CD14-positive monocyte (primary cell): Measurements from ENCODE around the gene CYP17A1. TPM values are rescaled to one million over a fixed set of nuclear protein-coding genes. Genes with fewer than 3 reads are reported as not detected.

Experiments used
- DNase-seq, 3 donors: peaks; one replicate each; pipeline ENCODE4 v3.0.0-alpha.2; 2011 to 2022
- H2AFZ ChIP-seq: 2 replicates; pipeline ENCODE4 v1.6.0; 2012; ENCODE audit warnings: mild to moderate bottlenecking, low read depth, low read length, inconsistent platforms; ENCODE audit not compliant: insufficient read depth, poor library complexity, severe bottlenecking
- H3K27ac ChIP-seq, 2 donors: 1 replicate in 1 of 2; 2 replicates in 1 of 2; pipeline ENCODE4 v1.5.1; 2012 to 2013; ENCODE audit warnings: low read length in 2 of 2, control low read depth in 1 of 2, inconsistent platforms in 1 of 2, low read depth in 1 of 2, mild to moderate bottlenecking in 1 of 2
- H3K27me3 ChIP-seq, 2 donors: one replicate each; pipeline versions ENCODE4 v1.6.0 to v1.6.1; 2011 to 2013; ENCODE audit warnings: low read length in 2 of 2; ENCODE audit not compliant: control insufficient read depth in 2 of 2, insufficient read depth in 2 of 2
- H3K36me3 ChIP-seq, 2 donors: replicated peaks in 1 of 2; 1 replicate in 1 of 2; 2 replicates in 1 of 2; pipeline versions ENCODE4 v1.5.1 to v1.6.1; 2012 to 2013; ENCODE audit warnings: low read length in 2 of 2, control low read depth in 1 of 2, inconsistent platforms in 1 of 2, mild to moderate bottlenecking in 1 of 2; ENCODE audit not compliant: insufficient read depth in 2 of 2, control insufficient read depth in 1 of 2
- H3K4me1 ChIP-seq, 2 donors: 1 replicate in 1 of 2; 2 replicates in 1 of 2; pipeline versions ENCODE4 v1.5.1 to v1.6.1; 2012 to 2013; ENCODE audit warnings: low read length in 2 of 2, control low read depth in 1 of 2, inconsistent platforms in 1 of 2, mild to moderate bottlenecking in 1 of 2, moderate library complexity in 1 of 2; ENCODE audit not compliant: insufficient read depth in 2 of 2, control insufficient read depth in 1 of 2
- H3K4me2 ChIP-seq: replicated peaks from 2 replicates; pipeline ENCODE3; 2012; ENCODE audit warnings: low read length, moderate library complexity, mild to moderate bottlenecking; ENCODE audit not compliant: poor library complexity, severe bottlenecking; ENCODE audit errors: extremely low read depth
- H3K4me3 ChIP-seq, 3 experiments: fragments of 200-600 bp in 1 of 3; sonication (generic) in 1 of 3; replicated peaks in 1 of 3; 1 replicate in 2 of 3; 2 replicates in 1 of 3; pipeline ENCODE4 v1.5.1; 2011 to 2013; ENCODE audit warnings: low read length in 3 of 3, mild to moderate bottlenecking in 3 of 3, control low read depth in 2 of 3, low read depth in 2 of 3, inconsistent platforms in 1 of 3, moderate library complexity in 1 of 3
- H3K79me2 ChIP-seq: 2 replicates; pipeline ENCODE4 v1.6.0; 2012; ENCODE audit warnings: mild to moderate bottlenecking, control low read depth, inconsistent platforms, low read length, moderate library complexity; ENCODE audit not compliant: insufficient read depth
- H3K9ac ChIP-seq: 2 replicates; pipeline ENCODE4 v1.6.0; 2017; ENCODE audit warnings: low read length, mild to moderate bottlenecking; ENCODE audit not compliant: insufficient read depth, poor library complexity, severe bottlenecking
- H3K9me3 ChIP-seq, 2 donors: replicated peaks in 1 of 2; 1 replicate in 1 of 2; 2 replicates in 1 of 2; pipeline versions ENCODE4 v1.5.1 to v1.6.1; 2012 to 2013; ENCODE audit warnings: low read length in 2 of 2, control low read depth in 1 of 2; ENCODE audit not compliant: control insufficient read depth in 1 of 2, insufficient read depth in 1 of 2
- H4K20me1 ChIP-seq: 2 replicates; pipeline ENCODE4 v1.6.0; 2012; ENCODE audit warnings: mild to moderate bottlenecking, low read length, control low read depth, moderate library complexity; ENCODE audit not compliant: insufficient read depth
- H3K27ac Mint-ChIP-seq, 7 donors: one replicate each; pipeline ENCODE4 v1.8.0; 2020; ENCODE audit warnings: mild to moderate bottlenecking in 7 of 7, mixed read lengths in 7 of 7, moderate library complexity in 6 of 7, inconsistent platforms in 2 of 7
- H3K27me3 Mint-ChIP-seq, 3 donors: one replicate each; pipeline ENCODE4 v1.8.0; 2021 to 2022; ENCODE audit warnings: low read depth in 3 of 3, mild to moderate bottlenecking in 3 of 3, mixed read lengths in 3 of 3, moderate library complexity in 3 of 3, inconsistent platforms in 1 of 3
- H3K36me3 Mint-ChIP-seq, 2 donors: one replicate each; pipeline ENCODE4 v1.8.0; 2020; ENCODE audit warnings: mixed read lengths in 2 of 2, inconsistent platforms in 1 of 2, mild to moderate bottlenecking in 1 of 2
- H3K4me1 Mint-ChIP-seq: one replicate; pipeline ENCODE4 v1.8.0; 2020; ENCODE audit warnings: mild to moderate bottlenecking, mixed read lengths
- H3K4me3 Mint-ChIP-seq, 2 donors: one replicate each; pipeline ENCODE4 v1.8.0; 2020; ENCODE audit warnings: mild to moderate bottlenecking in 2 of 2, mixed read lengths in 2 of 2, moderate library complexity in 1 of 2
- H3K9me3 Mint-ChIP-seq, 7 donors: one replicate each; pipeline ENCODE4 v1.8.0; 2020 to 2022; ENCODE audit warnings: mixed read lengths in 7 of 7, mild to moderate bottlenecking in 6 of 7, moderate library complexity in 6 of 7, inconsistent platforms in 2 of 7
- WGBS: methylation state at CpG from one replicate; pipeline ENCODE4 v1.1.5; 2013; ENCODE audit warnings: missing lambda C conversion rate; ENCODE audit not compliant: insufficient coverage; 5-methylcytosine and 5-hydroxymethylcytosine counted together
- intact Hi-C, 2 donors: fragments of 100-400 bp; cut with micrococcal nuclease; formaldehyde crosslinking; loops; one replicate each; pipeline versions ENCODE4 v1.15.0 to v1.15.1; 2023
- polyA plus RNA-seq, 3 donors: library from polyadenylated mRNA; depleted of rRNA in 1 of 3; unstranded in 2 of 3; stranded (reverse) in 1 of 3; fragments of 300-500 nt in 2 of 3; fragments of >200 nt in 1 of 3; fragmentation: Illumina TruSeq in 2 of 3; gene quantifications; 1 replicate in 2 of 3; 2 replicates in 1 of 3; pipeline ENCODE4 v1.2.3, GENCODE V29; 2012 to 2021
- TF ChIP-seq, protein P1 (sequence below): fragments of 200-600 bp; IDR thresholded peaks from one replicate; pipeline ENCODE4 v1.8.0; 2022; ENCODE audit warnings: antibody characterized with exemption, mild to moderate bottlenecking

The CYP17A1 gene
- polyA plus RNA-seq, 3 donors, result 0.04 TPM; not detected in 2

GRCh38 chr10:102791754-102792395, 45.3 kb downstream of the CYP17A1 start:
- Histone ChIP-seq H3K79me2 (peaks cover 81% of the 10 kb centered on the region), H3K36me3 (peaks cover 0 to 24% of the 10 kb centered on the region in 2 donors), H2AFZ (no peak overlapping the region), H3K27me3 (no peaks in the 10 kb centered on the region), H3K4me3 (no peak overlapping the region), H3K9me3 (no peaks in the 10 kb centered on the region), H3K27ac (no peak overlapping the region), H3K9ac (no peak overlapping the region), H3K4me1 (peaks cover 32 to 41% of the 10 kb centered on the region in 2 donors), H4K20me1 (no peaks in the 10 kb centered on the region), H3K4me2 (no peak overlapping the region)
- Mint-ChIP-seq H3K4me3 (no peak overlapping the region), H3K27me3 (peaks cover 0 to 2% (median 0%) of the 10 kb centered on the region in 3 donors), H3K9me3 (peaks cover 0 to 5% (median 0%) of the 10 kb centered on the region in 7 donors), H3K36me3 (peaks cover 16 to 39% of the 10 kb centered on the region in 2 donors), H3K4me1 (peaks cover 37% of the 10 kb centered on the region), H3K27ac (peak overlapping the region in 5 of 7 donors; percentile 28 to 71 (median 47))
- intact Hi-C loops, result no loop called here
- no peak for DNase-seq
- 94% methylated on average over 3 of the region's 8 CpGs for WGBS
- TF ChIP-seq, protein P1, sequence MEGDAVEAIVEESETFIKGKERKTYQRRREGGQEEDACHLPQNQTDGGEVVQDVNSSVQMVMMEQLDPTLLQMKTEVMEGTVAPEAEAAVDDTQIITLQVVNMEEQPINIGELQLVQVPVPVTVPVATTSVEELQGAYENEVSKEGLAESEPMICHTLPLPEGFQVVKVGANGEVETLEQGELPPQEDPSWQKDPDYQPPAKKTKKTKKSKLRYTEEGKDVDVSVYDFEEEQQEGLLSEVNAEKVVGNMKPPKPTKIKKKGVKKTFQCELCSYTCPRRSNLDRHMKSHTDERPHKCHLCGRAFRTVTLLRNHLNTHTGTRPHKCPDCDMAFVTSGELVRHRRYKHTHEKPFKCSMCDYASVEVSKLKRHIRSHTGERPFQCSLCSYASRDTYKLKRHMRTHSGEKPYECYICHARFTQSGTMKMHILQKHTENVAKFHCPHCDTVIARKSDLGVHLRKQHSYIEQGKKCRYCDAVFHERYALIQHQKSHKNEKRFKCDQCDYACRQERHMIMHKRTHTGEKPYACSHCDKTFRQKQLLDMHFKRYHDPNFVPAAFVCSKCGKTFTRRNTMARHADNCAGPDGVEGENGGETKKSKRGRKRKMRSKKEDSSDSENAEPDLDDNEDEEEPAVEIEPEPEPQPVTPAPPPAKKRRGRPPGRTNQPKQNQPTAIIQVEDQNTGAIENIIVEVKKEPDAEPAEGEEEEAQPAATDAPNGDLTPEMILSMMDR, result no peak

GRCh38 chr10:102785818-102786217, 51.4 kb downstream of the CYP17A1 start:
- peaks cover 0 to 12% of the 10 kb centered on the region in 2 donors for H3K36me3 ChIP-seq
- peaks cover 24% of the 10 kb centered on the region for H4K20me1 ChIP-seq
- TF ChIP-seq, protein P1, result no peak
- H3K36me3 Mint-ChIP-seq, result peaks cover 19 to 46% of the 10 kb centered on the region in 2 donors
- no CpG with 5 or more reads among the region's 2 CpGs for WGBS
- H3K9ac ChIP-seq, result peak overlapping the region; percentile 29
- H3K79me2 ChIP-seq, result peaks cover 92% of the 10 kb centered on the region
- peaks cover 52% of the 10 kb centered on the region for H3K4me1 Mint-ChIP-seq
- H3K4me3 ChIP-seq, result peak overlapping the region in 1 of 3 experiments; percentile 63
- intact Hi-C loops, result no loop called here
- H3K4me1 ChIP-seq, result peaks cover 55 to 56% of the 10 kb centered on the region in 2 donors
- no peaks in the 10 kb centered on the region for H3K9me3 ChIP-seq
- H2AFZ ChIP-seq, result no peak overlapping the region
- H3K27ac Mint-ChIP-seq, result peak overlapping the region; percentile 83 to 98 (median 95)
- H3K4me2 ChIP-seq, result peak overlapping the region; percentile 65
- H3K27me3 Mint-ChIP-seq, result peaks cover 0 to 3% (median 0%) of the 10 kb centered on the region in 3 donors
- peaks cover 0 to 5% (median 1%) of the 10 kb centered on the region in 7 donors for H3K9me3 Mint-ChIP-seq
- no peaks in the 10 kb centered on the region for H3K27me3 ChIP-seq
- peak overlapping the region; percentile 57 to 76 for H3K4me3 Mint-ChIP-seq
- peak; percentile 83 to 95 (median 94) for DNase-seq
- H3K27ac ChIP-seq, result peak overlapping the region; percentile 68 to 77
